Liver (tissue), 9 donors: ENCODE results near the gene ARX. TPM values are rescaled to one million over a fixed set of nuclear protein-coding genes. Genes with fewer than 3 reads are reported as not detected.

Experiments used
- DNase-seq: peaks from one replicate; pipeline ENCODE4 v3.0.0-alpha.2; 2017; ENCODE audit warnings: low spot score
- H3K27ac ChIP-seq, 2 donors: one replicate each; pipeline ENCODE4 v1.7.0; 2013; ENCODE audit warnings: inconsistent platforms in 2 of 2, low read length in 2 of 2, control low read depth in 1 of 2, low read depth in 1 of 2, mild to moderate bottlenecking in 1 of 2
- H3K27me3 ChIP-seq, 4 donors: one replicate each; pipeline versions ENCODE4 v1.6.1 to v1.7.0; 2013; ENCODE audit warnings: low read length in 3 of 4, inconsistent platforms in 1 of 4, mild to moderate bottlenecking in 1 of 4, moderate library complexity in 1 of 4; ENCODE audit not compliant: control insufficient read depth in 4 of 4, insufficient read depth in 4 of 4
- H3K36me3 ChIP-seq, 4 donors: one replicate each; pipeline versions ENCODE4 v1.6.1 to v1.7.0; 2013; ENCODE audit warnings: low read length in 3 of 4, mild to moderate bottlenecking in 3 of 4, low read depth in 1 of 4, moderate library complexity in 1 of 4; ENCODE audit not compliant: control insufficient read depth in 4 of 4, insufficient read depth in 3 of 4
- H3K4me1 ChIP-seq, 4 donors: one replicate each; pipeline versions ENCODE4 v1.6.1 to v1.7.0; 2013; ENCODE audit warnings: low read length in 3 of 4, mild to moderate bottlenecking in 3 of 4, moderate library complexity in 1 of 4; ENCODE audit not compliant: control insufficient read depth in 4 of 4, insufficient read depth in 4 of 4
- H3K4me3 ChIP-seq, 3 donors: one replicate each; pipeline versions ENCODE4 v1.6.1 to v1.7.0; 2013; ENCODE audit warnings: low read length in 3 of 3, control low read depth in 1 of 3, low read depth in 1 of 3, mild to moderate bottlenecking in 1 of 3
- H3K9ac ChIP-seq, 2 donors: one replicate each; pipeline ENCODE4 v1.7.0; 2013; ENCODE audit warnings: low read length in 2 of 2, mild to moderate bottlenecking in 2 of 2, moderate library complexity in 2 of 2, control low read depth in 1 of 2, low read depth in 1 of 2
- H3K9me3 ChIP-seq, 4 donors: one replicate each; pipeline versions ENCODE4 v1.6.1 to v1.7.0; 2013; ENCODE audit warnings: low read length in 3 of 4; ENCODE audit not compliant: control insufficient read depth in 4 of 4
- FOXA1 ChIP-seq: IDR thresholded peaks from 2 replicates; pipeline ENCODE4 v1.6.1; 2016; ENCODE audit warnings: antibody characterized with exemption
- FOXA2 ChIP-seq: IDR thresholded peaks from 2 replicates; pipeline ENCODE4 v1.6.1; 2016; ENCODE audit warnings: antibody characterized with exemption
- GABPA ChIP-seq, 2 donors: IDR thresholded peaks in 1 of 2; conservative IDR thresholded peaks in 1 of 2; 2 replicates each; pipeline ENCODE4 v1.6.1; 2016; ENCODE audit warnings: antibody characterized with exemption in 2 of 2, mild to moderate bottlenecking in 1 of 2, moderate library complexity in 1 of 2
- HNF4A ChIP-seq, 2 donors: conservative IDR thresholded peaks; 2 replicates each; pipeline ENCODE4 v1.6.1; 2016; ENCODE audit warnings: antibody characterized with exemption in 2 of 2, mild to moderate bottlenecking in 2 of 2
- RAD21 ChIP-seq, 2 donors: IDR thresholded peaks; 2 replicates each; pipeline ENCODE4 v1.6.1; 2016; ENCODE audit warnings: antibody characterized with exemption in 2 of 2, mild to moderate bottlenecking in 2 of 2
- YY1 ChIP-seq: IDR thresholded peaks from 2 replicates; pipeline ENCODE4 v1.6.1; 2016; ENCODE audit warnings: antibody characterized with exemption, mild to moderate bottlenecking
- WGBS: extraction: QIAGEN DNeasy Blood & Tissue Kit; methylation state at CpG from one replicate; pipeline ENCODE4 v1.1.7; 2013; 5-methylcytosine and 5-hydroxymethylcytosine counted together
- polyA plus RNA-seq, 2 donors: library from polyadenylated mRNA; stranded (reverse) in 1 of 2; unstranded in 1 of 2; fragments of 200-250 nt in 1 of 2; fragments of >200 nt in 1 of 2; fragmentation: Nextera tagmentation in 1 of 2; extraction: Ambion mirVana in 1 of 2; gene quantifications; one replicate each; pipeline versions ENCODE4 v1.2.1 to v1.2.3, GENCODE V29; 2013 to 2015
- total RNA-seq, 2 donors: library from RNA; depleted of rRNA; stranded (reverse); fragments of >200 nt; gene quantifications; one replicate each; pipeline ENCODE4 v1.2.3, GENCODE V29; 2014
- TF ChIP-seq, protein P1 (sequence below): IDR thresholded peaks from 2 replicates; pipeline ENCODE4 v1.6.1; 2016; ENCODE audit warnings: antibody characterized with exemption, mild to moderate bottlenecking
- TF ChIP-seq, protein P2 (sequence below): IDR thresholded peaks from 2 replicates; pipeline ENCODE4 v1.6.1; 2016; ENCODE audit warnings: antibody characterized with exemption
- TF ChIP-seq, protein P3 (sequence below): fragments of 150-350 bp; IDR thresholded peaks from 2 replicates; pipeline ENCODE4 v1.5.1; 2017; ENCODE audit warnings: improper control_type of control experiment, low read depth, low read length; ENCODE audit not compliant: missing input control
- donor health status: healthy.
- donor health status: healthy.
- donor health status: healthy.
- donor health status: healthy.
- donor health status: healthy.

Gene ARX
- total and polyA plus RNA-seq, 4 donors = not detected

DNA sequence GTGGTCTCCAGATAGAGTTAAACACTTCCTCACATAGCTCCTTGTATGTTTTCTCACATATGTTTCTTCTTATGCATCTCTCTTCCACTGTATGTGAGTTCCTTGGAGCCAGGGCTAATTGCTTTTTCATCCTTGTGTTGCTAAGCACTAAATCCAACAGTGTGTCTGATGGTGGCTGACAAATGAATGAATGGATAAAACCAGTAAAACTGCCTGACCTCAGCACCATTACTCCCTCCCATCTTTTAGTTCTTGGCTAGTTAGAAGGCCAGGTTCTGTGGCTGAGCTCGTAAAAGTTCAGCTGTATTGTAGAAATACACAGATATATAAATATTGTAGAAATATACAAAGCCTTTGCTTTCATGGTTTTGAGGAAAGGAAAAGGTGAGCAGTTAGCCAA is 50.4 kb downstream of the ARX start:
- Histone ChIP-seq H3K27ac (no peak overlapping the region), H3K27me3 (no peaks in the 10 kb centered on the region), H3K36me3 (no peaks in the 10 kb centered on the region), H3K4me1 (no peaks in the 10 kb centered on the region), H3K9me3 (no peaks in the 10 kb centered on the region), H3K4me3 (no peak overlapping the region), H3K9ac (no peak overlapping the region)
- TF ChIP-seq FOXA2 = no peak
- TF ChIP-seq, protein P1, sequence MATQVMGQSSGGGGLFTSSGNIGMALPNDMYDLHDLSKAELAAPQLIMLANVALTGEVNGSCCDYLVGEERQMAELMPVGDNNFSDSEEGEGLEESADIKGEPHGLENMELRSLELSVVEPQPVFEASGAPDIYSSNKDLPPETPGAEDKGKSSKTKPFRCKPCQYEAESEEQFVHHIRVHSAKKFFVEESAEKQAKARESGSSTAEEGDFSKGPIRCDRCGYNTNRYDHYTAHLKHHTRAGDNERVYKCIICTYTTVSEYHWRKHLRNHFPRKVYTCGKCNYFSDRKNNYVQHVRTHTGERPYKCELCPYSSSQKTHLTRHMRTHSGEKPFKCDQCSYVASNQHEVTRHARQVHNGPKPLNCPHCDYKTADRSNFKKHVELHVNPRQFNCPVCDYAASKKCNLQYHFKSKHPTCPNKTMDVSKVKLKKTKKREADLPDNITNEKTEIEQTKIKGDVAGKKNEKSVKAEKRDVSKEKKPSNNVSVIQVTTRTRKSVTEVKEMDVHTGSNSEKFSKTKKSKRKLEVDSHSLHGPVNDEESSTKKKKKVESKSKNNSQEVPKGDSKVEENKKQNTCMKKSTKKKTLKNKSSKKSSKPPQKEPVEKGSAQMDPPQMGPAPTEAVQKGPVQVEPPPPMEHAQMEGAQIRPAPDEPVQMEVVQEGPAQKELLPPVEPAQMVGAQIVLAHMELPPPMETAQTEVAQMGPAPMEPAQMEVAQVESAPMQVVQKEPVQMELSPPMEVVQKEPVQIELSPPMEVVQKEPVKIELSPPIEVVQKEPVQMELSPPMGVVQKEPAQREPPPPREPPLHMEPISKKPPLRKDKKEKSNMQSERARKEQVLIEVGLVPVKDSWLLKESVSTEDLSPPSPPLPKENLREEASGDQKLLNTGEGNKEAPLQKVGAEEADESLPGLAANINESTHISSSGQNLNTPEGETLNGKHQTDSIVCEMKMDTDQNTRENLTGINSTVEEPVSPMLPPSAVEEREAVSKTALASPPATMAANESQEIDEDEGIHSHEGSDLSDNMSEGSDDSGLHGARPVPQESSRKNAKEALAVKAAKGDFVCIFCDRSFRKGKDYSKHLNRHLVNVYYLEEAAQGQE = no peak
- no peak for TF ChIP-seq YY1
- no peak for TF ChIP-seq FOXA1
- TF ChIP-seq, protein P2, sequence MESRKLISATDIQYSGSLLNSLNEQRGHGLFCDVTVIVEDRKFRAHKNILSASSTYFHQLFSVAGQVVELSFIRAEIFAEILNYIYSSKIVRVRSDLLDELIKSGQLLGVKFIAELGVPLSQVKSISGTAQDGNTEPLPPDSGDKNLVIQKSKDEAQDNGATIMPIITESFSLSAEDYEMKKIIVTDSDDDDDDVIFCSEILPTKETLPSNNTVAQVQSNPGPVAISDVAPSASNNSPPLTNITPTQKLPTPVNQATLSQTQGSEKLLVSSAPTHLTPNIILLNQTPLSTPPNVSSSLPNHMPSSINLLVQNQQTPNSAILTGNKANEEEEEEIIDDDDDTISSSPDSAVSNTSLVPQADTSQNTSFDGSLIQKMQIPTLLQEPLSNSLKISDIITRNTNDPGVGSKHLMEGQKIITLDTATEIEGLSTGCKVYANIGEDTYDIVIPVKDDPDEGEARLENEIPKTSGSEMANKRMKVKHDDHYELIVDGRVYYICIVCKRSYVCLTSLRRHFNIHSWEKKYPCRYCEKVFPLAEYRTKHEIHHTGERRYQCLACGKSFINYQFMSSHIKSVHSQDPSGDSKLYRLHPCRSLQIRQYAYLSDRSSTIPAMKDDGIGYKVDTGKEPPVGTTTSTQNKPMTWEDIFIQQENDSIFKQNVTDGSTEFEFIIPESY = no peak
- TF ChIP-seq HNF4A (conservative IDR thresholded peaks at IDR 0.05) = no peak
- TF ChIP-seq RAD21 (IDR thresholded peaks at IDR 0.05) = no peak
- no peak for DNase-seq
- WGBS = 96% methylated on average over 1 of the region's 1 CpG

DNA sequence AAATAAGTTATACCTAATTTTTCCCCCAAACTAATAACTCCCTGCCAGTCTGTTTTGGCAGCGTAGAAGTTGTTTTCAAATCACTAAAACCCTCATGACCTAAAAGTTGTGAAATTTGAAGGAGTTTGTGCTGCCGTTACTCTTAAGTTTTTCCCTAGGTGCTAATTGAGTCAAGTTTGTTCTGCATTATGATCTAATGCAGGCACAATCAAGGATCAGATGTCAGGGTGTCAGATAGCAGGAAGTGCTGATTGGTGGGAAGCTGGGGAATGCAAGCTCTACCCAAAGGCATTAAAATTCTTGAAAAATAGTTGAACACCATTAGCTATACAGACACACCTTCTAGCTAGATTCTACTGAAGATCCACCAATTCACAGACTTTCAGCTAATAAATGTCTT is 51.9 kb downstream of the ARX start:
- DNase-seq = no peak
- WGBS = 95% methylated on average over 2 of the region's 2 CpGs

DNA sequence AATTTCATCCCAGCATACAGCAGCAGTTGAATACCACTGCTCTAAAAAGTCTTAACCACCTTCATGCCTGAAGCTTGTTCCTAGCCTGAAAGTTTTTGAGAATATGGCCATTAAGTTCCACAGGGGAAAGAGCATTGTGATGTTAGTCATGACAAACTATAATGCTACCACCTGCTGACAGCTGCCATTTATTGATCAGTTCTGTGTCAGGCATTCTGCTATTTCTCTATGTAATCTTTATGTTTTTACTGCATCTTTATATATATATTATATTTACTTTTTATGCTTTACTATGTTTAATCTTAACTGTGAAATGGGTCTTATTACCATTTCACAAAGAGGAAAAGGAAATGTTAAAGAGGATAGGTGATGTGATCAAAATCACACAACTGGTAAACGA is 54.0 kb downstream of the ARX start:
- WGBS = 89% methylated on average over 1 of the region's 1 CpG
- Histone ChIP-seq H3K27me3 (no peaks in the 10 kb centered on the region), H3K4me3 (no peak overlapping the region), H3K9ac (no peak overlapping the region), H3K4me1 (no peaks in the 10 kb centered on the region), H3K9me3 (no peaks in the 10 kb centered on the region), H3K36me3 (no peaks in the 10 kb centered on the region), H3K27ac (no peak overlapping the region)
- TF ChIP-seq, protein P3, sequence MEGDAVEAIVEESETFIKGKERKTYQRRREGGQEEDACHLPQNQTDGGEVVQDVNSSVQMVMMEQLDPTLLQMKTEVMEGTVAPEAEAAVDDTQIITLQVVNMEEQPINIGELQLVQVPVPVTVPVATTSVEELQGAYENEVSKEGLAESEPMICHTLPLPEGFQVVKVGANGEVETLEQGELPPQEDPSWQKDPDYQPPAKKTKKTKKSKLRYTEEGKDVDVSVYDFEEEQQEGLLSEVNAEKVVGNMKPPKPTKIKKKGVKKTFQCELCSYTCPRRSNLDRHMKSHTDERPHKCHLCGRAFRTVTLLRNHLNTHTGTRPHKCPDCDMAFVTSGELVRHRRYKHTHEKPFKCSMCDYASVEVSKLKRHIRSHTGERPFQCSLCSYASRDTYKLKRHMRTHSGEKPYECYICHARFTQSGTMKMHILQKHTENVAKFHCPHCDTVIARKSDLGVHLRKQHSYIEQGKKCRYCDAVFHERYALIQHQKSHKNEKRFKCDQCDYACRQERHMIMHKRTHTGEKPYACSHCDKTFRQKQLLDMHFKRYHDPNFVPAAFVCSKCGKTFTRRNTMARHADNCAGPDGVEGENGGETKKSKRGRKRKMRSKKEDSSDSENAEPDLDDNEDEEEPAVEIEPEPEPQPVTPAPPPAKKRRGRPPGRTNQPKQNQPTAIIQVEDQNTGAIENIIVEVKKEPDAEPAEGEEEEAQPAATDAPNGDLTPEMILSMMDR = no peak
- no peak for TF ChIP-seq FOXA1
- no peak for DNase-seq

More for the DNA sequence above, 51.9 kb downstream of the ARX start:
- Histone ChIP-seq H3K9me3 (no peaks in the 10 kb centered on the region), H3K27ac (no peak overlapping the region), H3K9ac (no peak overlapping the region), H3K4me3 (no peak overlapping the region), H3K36me3 (no peaks in the 10 kb centered on the region), H3K4me1 (no peaks in the 10 kb centered on the region), H3K27me3 (no peaks in the 10 kb centered on the region)
- TF ChIP-seq GABPA (IDR thresholded peaks at IDR 0.05 in 1 of 2, conservative IDR thresholded peaks at IDR 0.05 in 1 of 2) (no peak), HNF4A (conservative IDR thresholded peaks at IDR 0.05) (no peak)
